ENCODE measurements around the gene MAST4.

MAST4 gene

DNA sequence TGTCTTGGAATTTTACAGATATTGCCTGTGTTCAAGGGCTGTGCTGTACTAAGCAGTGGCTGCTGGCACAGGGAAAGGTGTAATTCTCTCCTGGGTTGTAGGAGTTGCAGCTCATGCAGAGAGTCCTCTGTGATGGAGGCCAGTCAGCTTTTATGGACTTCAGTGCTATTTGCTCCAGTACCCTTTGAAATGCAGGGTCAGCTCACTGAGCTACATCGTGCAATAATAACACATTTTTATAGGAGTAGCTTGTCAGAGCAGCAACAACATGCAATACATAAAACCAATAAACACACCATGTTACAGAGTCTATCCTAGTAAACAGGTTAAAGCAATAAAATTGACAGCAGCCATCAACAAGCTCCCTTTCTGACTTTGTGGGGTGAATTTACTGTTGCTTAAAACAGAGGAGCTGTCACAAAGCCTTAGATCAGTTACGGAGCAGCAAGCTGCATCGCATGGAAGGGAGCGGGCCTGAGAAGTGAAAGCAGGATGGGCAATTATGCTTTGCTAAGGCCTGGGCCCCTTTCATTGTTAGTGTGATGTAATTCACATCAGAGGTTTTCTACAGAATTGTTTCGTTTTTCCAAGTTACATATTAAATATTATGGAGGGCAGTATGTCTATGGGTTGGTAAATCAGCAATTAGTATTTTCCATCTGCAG lies 583.6 kb downstream of the MAST4 start:
- no peak overlapping the region for H3K9ac ChIP-seq (ENCODE audit: low read depth, low read length)
- H3K9me3 ChIP-seq (ENCODE audit: control insufficient read depth, insufficient read depth, low read length) = no peaks in the 10 kb centered on the region
- peaks cover 12% of the 10 kb centered on the region for H3K4me1 ChIP-seq (ENCODE audit: control insufficient read depth, insufficient read depth, low read length)
- peaks cover 6% of the 10 kb centered on the region for H3K27me3 ChIP-seq (ENCODE audit: control insufficient read depth, insufficient read depth, low read length)
- no peak overlapping the region for H3K4me3 ChIP-seq (ENCODE audit: low read depth, low read length)
- no peaks in the 10 kb centered on the region for H3K36me3 ChIP-seq (ENCODE audit: control insufficient read depth, insufficient read depth, low read length)

DNA sequence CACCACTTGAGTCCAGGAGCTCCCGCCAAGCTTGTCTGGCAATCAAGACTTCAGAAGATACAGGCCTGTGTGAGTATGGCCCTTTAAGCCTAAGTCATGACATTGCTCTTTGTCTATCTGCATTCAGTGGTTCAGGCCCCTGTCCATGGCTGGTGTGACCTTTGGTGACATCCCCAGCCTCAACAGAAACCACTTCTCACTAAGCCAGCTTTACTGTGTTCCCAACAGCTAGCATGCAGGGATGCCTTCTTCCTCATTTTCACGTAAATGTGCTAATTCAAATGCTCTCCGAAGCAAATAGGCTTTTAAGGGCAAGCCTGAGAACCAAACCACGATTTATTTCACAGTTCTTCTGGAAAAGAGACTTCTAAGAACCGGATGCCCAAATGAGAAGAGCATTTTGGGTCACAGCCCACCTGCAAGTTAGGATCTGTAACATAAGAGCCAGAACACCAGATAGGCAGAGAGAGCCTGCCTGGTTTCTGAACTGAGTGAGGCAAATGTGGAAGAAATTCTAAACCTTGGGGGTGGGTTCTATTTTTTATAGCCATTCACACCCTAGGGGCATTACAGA lies 585.5 kb downstream of the MAST4 start:
- H3K27me3 ChIP-seq (ENCODE audit: control insufficient read depth, insufficient read depth, low read length) = peaks cover 6% of the 10 kb centered on the region
- H3K4me3 ChIP-seq (ENCODE audit: low read depth, low read length) = no peak overlapping the region
- no peak overlapping the region for H3K9ac ChIP-seq (ENCODE audit: low read depth, low read length)
- H3K36me3 ChIP-seq (ENCODE audit: control insufficient read depth, insufficient read depth, low read length) = no peaks in the 10 kb centered on the region
- H3K9me3 ChIP-seq (ENCODE audit: control insufficient read depth, insufficient read depth, low read length) = no peaks in the 10 kb centered on the region
- H3K4me1 ChIP-seq (ENCODE audit: control insufficient read depth, insufficient read depth, low read length) = peaks cover 12% of the 10 kb centered on the region

DNA sequence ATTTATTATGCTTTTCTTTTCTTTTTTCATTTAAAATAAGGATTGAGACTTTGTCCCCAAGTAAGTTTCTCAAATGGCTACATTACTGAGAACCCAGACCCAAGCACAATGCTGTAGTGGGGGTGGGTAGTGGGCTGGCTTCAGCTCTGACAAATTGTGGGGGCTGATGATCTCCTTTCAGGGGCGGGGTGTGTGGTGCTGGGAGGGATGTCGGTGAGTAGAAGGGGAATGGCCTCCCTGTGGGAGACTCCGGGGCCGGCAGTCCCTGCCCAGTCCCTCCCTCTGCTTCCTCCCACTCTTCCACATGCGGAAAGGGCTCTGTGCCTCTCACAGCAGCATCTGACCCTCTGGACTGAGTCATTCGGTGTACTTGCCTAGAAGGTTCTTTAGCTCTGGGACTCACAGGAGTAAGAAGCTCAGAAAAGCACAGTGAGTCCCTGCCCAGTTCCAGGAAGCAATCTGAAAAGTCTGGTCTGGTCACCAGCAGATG lies 586.2 kb downstream of the MAST4 start:
- Histone ChIP-seq H3K36me3 (ENCODE audit: control insufficient read depth, insufficient read depth, low read length) (no peaks in the 10 kb centered on the region), H3K9ac (ENCODE audit: low read depth, low read length) (no peak overlapping the region), H3K9me3 (ENCODE audit: control insufficient read depth, insufficient read depth, low read length) (no peaks in the 10 kb centered on the region), H3K27me3 (ENCODE audit: control insufficient read depth, insufficient read depth, low read length) (peaks cover 6% of the 10 kb centered on the region), H3K4me1 (ENCODE audit: control insufficient read depth, insufficient read depth, low read length) (peaks cover 12% of the 10 kb centered on the region), H3K4me3 (ENCODE audit: low read depth, low read length) (no peak overlapping the region)

DNA sequence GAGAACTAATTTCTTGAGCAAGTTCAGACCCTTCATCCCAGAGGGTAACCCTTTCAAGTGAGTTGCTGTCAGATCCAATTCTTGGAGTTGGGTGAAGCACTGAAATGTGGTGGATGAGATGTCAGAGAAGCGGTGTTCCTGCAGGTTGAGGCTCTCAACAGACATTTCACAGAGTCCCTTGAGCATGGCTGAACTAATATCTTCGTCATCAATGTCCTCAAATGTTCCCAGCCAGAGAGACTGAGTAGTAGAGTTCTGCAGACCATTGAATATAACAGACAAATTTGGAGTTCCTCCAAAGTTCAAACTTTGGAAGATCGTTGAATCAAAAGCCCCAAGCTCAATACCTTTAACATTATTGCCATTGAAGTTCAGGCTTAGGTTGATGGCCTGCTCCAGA lies 587.7 kb downstream of the MAST4 start:
- H3K9me3 ChIP-seq (ENCODE audit: control insufficient read depth, insufficient read depth, low read length) = no peaks in the 10 kb centered on the region
- H3K4me1 ChIP-seq (ENCODE audit: control insufficient read depth, insufficient read depth, low read length) = peaks cover 12% of the 10 kb centered on the region
- no peaks in the 10 kb centered on the region for H3K36me3 ChIP-seq (ENCODE audit: control insufficient read depth, insufficient read depth, low read length)

DNA sequence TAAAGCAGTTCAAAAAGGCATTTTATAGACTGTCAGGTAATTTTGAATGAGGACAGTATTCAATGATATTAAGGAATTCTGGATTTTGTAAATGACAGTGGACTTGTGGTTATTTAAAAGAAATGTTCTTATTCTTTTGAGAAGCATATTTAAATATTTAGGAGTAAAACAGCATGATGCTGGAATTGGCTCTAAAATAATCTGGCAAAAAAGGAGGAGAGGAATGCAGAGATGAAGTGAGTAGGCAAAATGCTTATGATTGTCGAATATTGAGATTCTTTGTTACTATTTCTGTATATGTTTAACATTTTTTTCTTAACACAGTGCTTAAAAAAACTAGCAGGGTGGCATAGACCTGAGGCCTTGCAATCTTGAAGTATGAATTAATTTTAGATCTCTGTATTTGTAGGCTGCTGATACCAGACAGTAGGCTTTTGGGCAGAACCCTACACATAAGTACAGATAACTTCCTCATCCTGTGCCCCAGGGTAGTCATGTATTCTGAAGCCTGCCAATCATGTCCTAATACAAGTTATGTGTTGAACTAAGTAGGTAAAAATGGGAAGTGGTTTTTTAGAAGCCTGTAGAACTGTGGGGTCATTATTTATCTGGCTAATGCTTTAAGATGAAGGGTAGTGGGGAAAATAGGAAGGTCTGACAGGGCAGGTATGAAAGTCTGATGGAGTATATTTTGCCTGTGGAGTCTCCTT lies 591.0 kb downstream of the MAST4 start:
- Histone ChIP-seq H3K27me3 (ENCODE audit: control insufficient read depth, insufficient read depth, low read length) (peaks cover 6% of the 10 kb centered on the region), H3K36me3 (ENCODE audit: control insufficient read depth, insufficient read depth, low read length) (no peaks in the 10 kb centered on the region), H3K4me3 (ENCODE audit: low read depth, low read length) (no peak overlapping the region), H3K9me3 (ENCODE audit: control insufficient read depth, insufficient read depth, low read length) (no peaks in the 10 kb centered on the region), H3K9ac (ENCODE audit: low read depth, low read length) (no peak overlapping the region), H3K4me1 (ENCODE audit: control insufficient read depth, insufficient read depth, low read length) (peaks cover 6% of the 10 kb centered on the region)

More for the DNA sequence above, 587.7 kb downstream of the MAST4 start:
- Histone ChIP-seq H3K27me3 (ENCODE audit: control insufficient read depth, insufficient read depth, low read length) (peaks cover 6% of the 10 kb centered on the region), H3K9ac (ENCODE audit: low read depth, low read length) (no peak overlapping the region), H3K4me3 (ENCODE audit: low read depth, low read length) (no peak overlapping the region)

DNA sequence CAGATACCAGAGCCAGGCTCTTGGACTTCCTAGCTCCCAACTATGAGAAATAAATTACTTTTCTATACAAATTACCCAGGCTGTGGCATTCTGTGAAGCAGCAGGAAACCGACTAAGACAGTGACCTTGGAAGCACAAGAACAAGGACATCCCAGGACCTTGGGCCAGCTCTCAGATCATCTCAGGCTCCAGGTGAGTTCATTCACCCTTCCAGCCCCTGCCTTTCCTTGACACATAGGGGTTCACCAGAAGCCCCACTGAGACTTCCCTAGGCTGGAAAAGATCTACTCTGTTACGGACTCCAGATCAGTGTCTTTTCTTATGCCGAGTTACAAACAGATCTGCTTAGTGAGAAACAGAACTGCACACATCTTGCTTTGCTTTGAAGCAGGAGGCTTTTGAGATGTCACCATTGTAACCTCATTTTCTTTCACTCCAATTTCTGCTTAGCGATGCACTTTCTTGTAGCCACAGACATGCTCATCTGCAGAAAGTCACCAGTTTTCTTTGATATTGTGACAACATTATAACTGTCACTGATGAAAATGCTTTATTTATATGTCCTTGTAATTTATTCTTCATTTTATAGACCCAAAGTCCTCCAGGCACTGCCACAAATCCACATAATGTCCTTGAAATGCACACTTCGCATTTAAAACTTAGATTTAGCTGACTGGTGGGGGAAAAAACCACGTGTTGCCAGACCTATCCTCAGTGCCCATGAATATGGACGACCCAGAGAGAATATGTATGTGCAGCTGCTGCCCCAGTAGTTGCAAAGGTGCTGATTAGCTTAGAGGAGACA lies 592.3 kb downstream of the MAST4 start:
- no peaks in the 10 kb centered on the region for H3K4me1 ChIP-seq (ENCODE audit: control insufficient read depth, insufficient read depth, low read length)
- no peak overlapping the region for H3K9ac ChIP-seq (ENCODE audit: low read depth, low read length)
- H3K9me3 ChIP-seq (ENCODE audit: control insufficient read depth, insufficient read depth, low read length) = no peaks in the 10 kb centered on the region
- no peaks in the 10 kb centered on the region for H3K36me3 ChIP-seq (ENCODE audit: control insufficient read depth, insufficient read depth, low read length)
- H3K4me3 ChIP-seq (ENCODE audit: low read depth, low read length) = no peak overlapping the region
- H3K27me3 ChIP-seq (ENCODE audit: control insufficient read depth, insufficient read depth, low read length) = peaks cover 6% of the 10 kb centered on the region

DNA sequence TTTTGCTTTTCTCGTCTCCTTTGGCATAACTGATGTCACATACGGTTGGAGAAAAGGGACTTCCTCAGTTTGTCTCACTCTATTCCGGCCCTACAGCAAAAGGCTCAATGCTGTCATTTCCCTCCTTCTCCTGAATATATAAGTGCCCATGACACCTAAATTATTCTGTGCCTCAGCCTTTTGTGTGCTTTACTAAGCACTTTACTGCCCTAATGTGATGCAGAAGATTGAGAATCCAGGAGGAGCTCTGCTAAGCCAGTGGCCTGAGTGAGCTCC lies 592.8 kb downstream of the MAST4 start:
- Histone ChIP-seq H3K9ac (ENCODE audit: low read depth, low read length) (no peak overlapping the region), H3K36me3 (ENCODE audit: control insufficient read depth, insufficient read depth, low read length) (no peaks in the 10 kb centered on the region), H3K4me1 (ENCODE audit: control insufficient read depth, insufficient read depth, low read length) (no peaks in the 10 kb centered on the region), H3K9me3 (ENCODE audit: control insufficient read depth, insufficient read depth, low read length) (no peaks in the 10 kb centered on the region), H3K27me3 (ENCODE audit: control insufficient read depth, insufficient read depth, low read length) (peaks cover under 1% of the 10 kb centered on the region), H3K4me3 (ENCODE audit: low read depth, low read length) (no peak overlapping the region)

DNA sequence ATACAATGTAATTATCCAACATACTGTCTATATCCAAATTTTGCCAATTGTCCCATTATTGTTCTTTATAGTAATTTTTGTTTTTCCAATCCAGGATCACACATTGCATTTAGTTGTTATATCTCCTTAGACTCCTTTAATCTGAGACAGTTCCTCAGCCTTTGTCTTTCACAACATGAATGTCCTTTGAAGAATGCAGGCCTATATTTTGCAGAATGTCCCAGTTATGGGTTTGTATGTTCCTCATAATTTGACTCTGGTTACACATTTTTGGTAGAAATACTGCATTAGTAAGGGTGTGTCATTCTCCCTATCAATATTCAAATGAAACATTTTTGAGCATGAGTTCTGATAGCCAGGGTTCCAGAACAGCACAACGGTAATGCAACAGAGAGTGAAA lies 593.7 kb downstream of the MAST4 start:
- no peak overlapping the region for H3K9ac ChIP-seq (ENCODE audit: low read depth, low read length)
- H3K4me3 ChIP-seq (ENCODE audit: low read depth, low read length) = no peak overlapping the region
- no peaks in the 10 kb centered on the region for H3K4me1 ChIP-seq (ENCODE audit: control insufficient read depth, insufficient read depth, low read length)
- no peaks in the 10 kb centered on the region for H3K36me3 ChIP-seq (ENCODE audit: control insufficient read depth, insufficient read depth, low read length)
- no peaks in the 10 kb centered on the region for H3K9me3 ChIP-seq (ENCODE audit: control insufficient read depth, insufficient read depth, low read length)
- no peaks in the 10 kb centered on the region for H3K27me3 ChIP-seq (ENCODE audit: control insufficient read depth, insufficient read depth, low read length)

DNA sequence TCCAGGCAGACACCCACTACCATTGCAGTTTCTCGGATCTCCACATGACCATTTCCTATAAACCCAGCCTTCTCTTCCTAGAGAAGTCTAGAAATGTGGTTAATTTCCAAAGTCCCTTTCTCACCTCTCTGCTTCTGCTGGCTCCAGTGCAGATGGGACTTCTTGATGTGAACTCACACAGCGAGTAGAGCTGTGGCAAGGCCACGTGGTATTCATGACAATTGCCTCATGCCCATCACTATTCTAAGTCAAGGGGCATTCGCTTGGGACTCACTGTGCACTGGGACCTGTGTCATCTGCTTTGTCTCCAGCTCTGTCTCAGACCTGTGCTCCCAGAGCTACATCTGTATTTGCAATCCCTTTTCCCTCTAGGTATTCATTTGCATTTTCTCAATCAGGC lies 594.2 kb downstream of the MAST4 start:
- Histone ChIP-seq H3K4me1 (ENCODE audit: control insufficient read depth, insufficient read depth, low read length) (no peaks in the 10 kb centered on the region), H3K9ac (ENCODE audit: low read depth, low read length) (no peak overlapping the region), H3K9me3 (ENCODE audit: control insufficient read depth, insufficient read depth, low read length) (no peaks in the 10 kb centered on the region), H3K27me3 (ENCODE audit: control insufficient read depth, insufficient read depth, low read length) (no peaks in the 10 kb centered on the region), H3K4me3 (ENCODE audit: low read depth, low read length) (no peak overlapping the region), H3K36me3 (ENCODE audit: control insufficient read depth, insufficient read depth, low read length) (no peaks in the 10 kb centered on the region)

DNA sequence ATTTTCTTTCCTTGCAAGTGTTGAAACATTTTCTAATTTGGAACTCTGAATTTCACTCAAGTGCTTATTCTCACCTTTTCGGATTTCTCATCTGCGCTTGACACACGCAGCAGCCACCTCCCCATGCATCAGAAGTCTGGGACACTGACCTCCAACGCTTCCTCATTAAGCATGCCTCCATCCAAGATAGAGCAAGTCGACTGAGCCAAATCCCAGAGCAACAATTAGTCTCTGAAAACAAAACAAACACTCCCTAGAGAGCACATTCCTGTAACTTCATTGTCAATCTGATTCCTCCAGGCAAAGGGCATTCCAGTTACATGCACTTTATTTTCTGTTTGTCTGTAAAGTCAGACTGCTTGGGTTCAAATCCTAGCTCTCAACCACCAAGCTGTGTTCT lies 594.7 kb downstream of the MAST4 start:
- Histone ChIP-seq H3K27me3 (ENCODE audit: control insufficient read depth, insufficient read depth, low read length) (no peaks in the 10 kb centered on the region), H3K36me3 (ENCODE audit: control insufficient read depth, insufficient read depth, low read length) (no peaks in the 10 kb centered on the region), H3K4me1 (ENCODE audit: control insufficient read depth, insufficient read depth, low read length) (no peaks in the 10 kb centered on the region), H3K9me3 (ENCODE audit: control insufficient read depth, insufficient read depth, low read length) (no peaks in the 10 kb centered on the region), H3K4me3 (ENCODE audit: low read depth, low read length) (no peak overlapping the region), H3K9ac (ENCODE audit: low read depth, low read length) (no peak overlapping the region)

DNA sequence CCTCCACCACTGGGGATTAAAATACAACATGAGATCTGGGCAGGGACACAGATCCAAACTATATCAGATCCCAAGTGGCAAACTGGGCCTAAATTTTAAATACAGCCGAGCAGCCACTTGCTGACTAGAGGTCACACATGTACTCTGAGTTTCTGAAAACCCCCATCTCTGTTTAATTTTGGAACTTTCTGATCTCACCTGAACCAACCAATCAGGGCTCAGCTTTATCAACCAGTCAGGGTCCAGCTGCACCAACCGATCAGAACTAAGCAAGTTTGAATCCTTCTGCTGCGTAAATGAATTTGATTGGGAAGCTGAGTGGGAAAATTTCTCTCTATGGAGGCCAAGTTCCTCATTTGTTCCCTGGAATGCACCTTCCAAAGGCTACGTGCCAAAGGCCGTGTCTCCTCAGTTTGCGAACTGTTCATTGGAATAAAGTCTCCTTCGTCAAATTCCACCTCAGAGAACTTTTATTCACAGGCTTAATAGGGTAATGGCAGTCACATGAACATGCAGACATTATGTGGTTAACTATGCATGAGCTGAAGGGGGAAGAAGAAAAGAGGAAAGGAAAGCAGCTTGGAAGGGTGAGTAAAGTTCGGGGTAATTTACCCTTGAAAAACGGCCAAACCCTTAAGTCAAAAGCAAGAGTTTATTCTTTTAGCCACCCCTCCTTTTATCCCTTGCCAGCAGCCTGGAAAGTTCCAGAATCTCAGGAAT lies 596.7 kb downstream of the MAST4 start:
- Histone ChIP-seq H3K4me3 (ENCODE audit: low read depth, low read length) (no peak overlapping the region), H3K9me3 (ENCODE audit: control insufficient read depth, insufficient read depth, low read length) (no peaks in the 10 kb centered on the region), H3K27me3 (ENCODE audit: control insufficient read depth, insufficient read depth, low read length) (no peaks in the 10 kb centered on the region), H3K4me1 (ENCODE audit: control insufficient read depth, insufficient read depth, low read length) (no peaks in the 10 kb centered on the region), H3K9ac (ENCODE audit: low read depth, low read length) (no peak overlapping the region), H3K36me3 (ENCODE audit: control insufficient read depth, insufficient read depth, low read length) (no peaks in the 10 kb centered on the region)
